ENCODE results near the gene NCAM2. TPM values are rescaled to one million over a fixed set of nuclear protein-coding genes. Genes with fewer than 3 reads are reported as not detected.

The NCAM2 gene
- total RNA-seq, 1 donor from 2014 or later, result 0.84 TPM

- Mint-ChIP-seq H3K27ac (no peak overlapping the region), H3K27me3 (ENCODE audit: insufficient read depth, low read depth) (peaks cover 3% of the 10 kb centered on the region), H3K36me3 (no peaks in the 10 kb centered on the region), H3K9me3 (no peaks in the 10 kb centered on the region), H3K4me3 (no peak overlapping the region), H3K4me1 (peaks cover 4% of the 10 kb centered on the region)
- Histone ChIP-seq H4K20me1 (ENCODE audit: low read depth) (no peaks in the 10 kb centered on the region), H3K4me3 (no peak overlapping the region), H3K9me3 (ENCODE audit: low read depth) (no peaks in the 10 kb centered on the region), H3K27me3 (no peaks in the 10 kb centered on the region), H3K9ac (no peak overlapping the region), H3K27ac (no peak overlapping the region), H3K36me3 (no peaks in the 10 kb centered on the region), H3F3A (ENCODE audit: low read depth) (no peaks in the 10 kb centered on the region), H3K4me2 (no peak overlapping the region), H3K4me1 (peaks cover 6% of the 10 kb centered on the region), H2AFZ (replicated peaks) (no peak overlapping the region), H3K79me2 (ENCODE audit: low read depth) (no peaks in the 10 kb centered on the region)
- no peak for DNase-seq (ENCODE audit: low spot score)
- TF ChIP-seq CTCF (IDR thresholded peaks at IDR 0.05), result no peak
- TF ChIP-seq EZH2phosphoT487 (IDR thresholded peaks at IDR 0.05), result no peak
- TF ChIP-seq EZH2 (IDR thresholded peaks at IDR 0.05), result no peak
Observed at GRCh38 chr21:21114461-21114860, 116.3 kb downstream of the NCAM2 start.

DNA sequence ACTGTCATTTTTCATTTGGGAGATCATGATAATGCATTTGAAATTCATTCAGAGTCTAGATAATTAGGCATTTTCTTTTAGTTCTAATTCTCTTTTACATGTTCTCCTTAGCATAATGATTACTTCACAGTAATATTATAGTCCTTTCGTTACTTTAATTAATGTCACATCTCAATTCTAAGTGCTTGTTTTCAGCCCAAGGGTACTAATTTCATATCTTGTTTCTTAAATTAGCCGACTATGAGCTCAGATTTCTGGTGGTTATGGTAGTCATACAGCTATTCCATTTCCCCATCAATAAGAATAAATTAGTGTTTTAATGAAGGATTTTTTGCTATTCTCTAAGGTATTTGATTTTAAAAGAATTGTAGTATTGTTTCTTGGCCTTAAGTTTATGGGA is 120.9 kb downstream of the NCAM2 start:
- no peaks in the 10 kb centered on the region for H3K36me3 ChIP-seq
- Mint-ChIP-seq H3K4me3 (no peak overlapping the region), H3K27ac (no peak overlapping the region), H3K9me3 (no peaks in the 10 kb centered on the region), H3K36me3 (no peaks in the 10 kb centered on the region), H3K27me3 (ENCODE audit: insufficient read depth, low read depth) (no peaks in the 10 kb centered on the region), H3K4me1 (peaks cover 4% of the 10 kb centered on the region)
- no peaks in the 10 kb centered on the region for H3F3A ChIP-seq (ENCODE audit: low read depth)
- TF ChIP-seq CTCF (IDR thresholded peaks at IDR 0.05) (no peak), EZH2 (IDR thresholded peaks at IDR 0.05) (no peak), EZH2phosphoT487 (IDR thresholded peaks at IDR 0.05) (no peak)
- no peak overlapping the region for H3K27ac ChIP-seq
- H3K4me3 ChIP-seq, result no peak overlapping the region
- H3K9me3 ChIP-seq (ENCODE audit: low read depth), result no peaks in the 10 kb centered on the region
- H3K9ac ChIP-seq, result no peak overlapping the region
- no peaks in the 10 kb centered on the region for H3K27me3 ChIP-seq
- H3K4me2 ChIP-seq, result no peak overlapping the region
- no peaks in the 10 kb centered on the region for H3K79me2 ChIP-seq (ENCODE audit: low read depth)
- H2AFZ ChIP-seq (replicated peaks), result no peak overlapping the region
- H4K20me1 ChIP-seq (ENCODE audit: low read depth), result no peaks in the 10 kb centered on the region
- no peak for DNase-seq (ENCODE audit: low spot score)
- H3K4me1 ChIP-seq, result no peaks in the 10 kb centered on the region

DNA sequence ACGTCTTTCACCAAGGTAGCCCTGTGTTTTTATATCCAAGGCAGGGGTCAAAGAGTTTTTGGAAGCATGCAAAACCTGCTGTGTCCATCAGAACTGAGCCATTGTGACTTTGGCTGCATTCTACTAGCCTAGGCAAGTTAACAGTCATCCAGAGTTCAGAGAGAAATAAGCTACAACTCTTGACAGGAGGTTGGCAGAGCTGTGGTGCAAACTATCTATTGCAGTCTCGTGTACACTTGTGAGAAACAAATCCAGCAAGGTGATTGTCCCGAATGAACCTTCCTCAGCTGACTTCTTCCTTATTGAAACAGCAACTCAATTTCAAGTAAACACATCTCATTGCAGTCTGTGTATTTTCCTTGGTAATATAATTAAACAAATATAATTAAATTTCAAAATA is 124.5 kb downstream of the NCAM2 start:
- Histone ChIP-seq H4K20me1 (ENCODE audit: low read depth) (no peaks in the 10 kb centered on the region), H3K4me3 (no peak overlapping the region), H3K4me1 (no peaks in the 10 kb centered on the region), H3K27ac (no peak overlapping the region), H3F3A (ENCODE audit: low read depth) (no peaks in the 10 kb centered on the region), H3K79me2 (ENCODE audit: low read depth) (no peaks in the 10 kb centered on the region), H3K4me2 (no peak overlapping the region), H3K36me3 (no peaks in the 10 kb centered on the region), H3K9ac (no peak overlapping the region), H2AFZ (replicated peaks) (no peak overlapping the region), H3K27me3 (no peaks in the 10 kb centered on the region), H3K9me3 (ENCODE audit: low read depth) (no peaks in the 10 kb centered on the region)
- Mint-ChIP-seq H3K4me3 (no peak overlapping the region), H3K27ac (no peak overlapping the region), H3K4me1 (no peaks in the 10 kb centered on the region), H3K27me3 (ENCODE audit: insufficient read depth, low read depth) (no peaks in the 10 kb centered on the region), H3K36me3 (no peaks in the 10 kb centered on the region), H3K9me3 (no peaks in the 10 kb centered on the region)
- no peak for DNase-seq (ENCODE audit: low spot score)
- no peak for TF ChIP-seq EZH2phosphoT487 (IDR thresholded peaks at IDR 0.05)
- TF ChIP-seq CTCF (IDR thresholded peaks at IDR 0.05), result no peak
- no peak for TF ChIP-seq EZH2 (IDR thresholded peaks at IDR 0.05)

Measured in neural progenitor cell (in vitro differentiated cells).